WTC11 (cell line): Measurements from ENCODE around the gene UBL7.

Experiments used
- ARID4B ChIP-seq: sonication (generic); formaldehyde crosslinking; IDR thresholded peaks from 2 replicates; pipeline ENCODE4 v1.8.0; 2023; ENCODE audit warnings: missing genetic modification reagents, mild to moderate bottlenecking, borderline replicate concordance
- ATF6 ChIP-seq: sonication (generic); formaldehyde crosslinking; IDR thresholded peaks from 2 replicates; pipeline ENCODE4 v1.8.1; 2023; ENCODE audit warnings: mild to moderate bottlenecking, missing genetic modification reagents
- CBFB ChIP-seq: sonication (generic); formaldehyde crosslinking; IDR thresholded peaks from 2 replicates; pipeline ENCODE4 v1.8.1; 2022; ENCODE audit warnings: mild to moderate bottlenecking, low read depth, missing genetic modification reagents
- CREM ChIP-seq: sonication (generic); formaldehyde crosslinking; IDR thresholded peaks from 2 replicates; pipeline ENCODE4 v1.8.1; 2022; ENCODE audit warnings: mild to moderate bottlenecking, missing genetic modification reagents, moderate library complexity
- CTCF ChIP-seq: fragments of 200-600 bp; IDR thresholded peaks from 2 replicates; pipeline ENCODE4 v1.8.0; 2022; ENCODE audit warnings: antibody characterized with exemption
- FOXP1 ChIP-seq: sonication (generic); formaldehyde crosslinking; IDR thresholded peaks from 2 replicates; pipeline ENCODE4 v1.8.0; 2022; ENCODE audit warnings: missing genetic modification reagents, mild to moderate bottlenecking, moderate library complexity, borderline replicate concordance
- KAT7 ChIP-seq: sonication (generic); formaldehyde crosslinking; IDR thresholded peaks from 2 replicates; pipeline ENCODE4 v1.8.1; 2023; ENCODE audit warnings: missing genetic modification reagents, mild to moderate bottlenecking, borderline replicate concordance
- NFYB ChIP-seq: sonication (generic); formaldehyde crosslinking; conservative IDR thresholded peaks from 2 replicates; pipeline ENCODE4 v1.8.0; 2022; ENCODE audit warnings: low read depth, missing genetic modification reagents
- NR1H2 ChIP-seq: sonication (generic); formaldehyde crosslinking; IDR thresholded peaks from 2 replicates; pipeline ENCODE4 v1.9.0; 2021; ENCODE audit warnings: mild to moderate bottlenecking, moderate library complexity, missing genetic modification reagents
- PRDM15 ChIP-seq: sonication (generic); formaldehyde crosslinking; IDR thresholded peaks from 2 replicates; pipeline ENCODE4 v1.8.0; 2022; ENCODE audit warnings: missing genetic modification reagents
- PREB ChIP-seq: sonication (generic); formaldehyde crosslinking; IDR thresholded peaks from 2 replicates; pipeline ENCODE4 v1.8.1; 2022; ENCODE audit warnings: mild to moderate bottlenecking, missing genetic modification reagents, moderate library complexity, borderline replicate concordance
- ZBTB21 ChIP-seq: sonication (generic); formaldehyde crosslinking; IDR thresholded peaks from 2 replicates; pipeline ENCODE4 v1.8.1; 2023; ENCODE audit warnings: mild to moderate bottlenecking, missing genetic modification reagents, borderline replicate concordance

- TF ChIP-seq CTCF: no peak
- TF ChIP-seq PREB (CRISPR knock-in tag): no peak
- no peak for TF ChIP-seq NR1H2 (CRISPR knock-in tag)
- TF ChIP-seq CBFB (CRISPR knock-in tag): no peak
- TF ChIP-seq KAT7 (CRISPR knock-in tag): no peak
- no peak for TF ChIP-seq ARID4B (CRISPR knock-in tag)
- no peak for TF ChIP-seq PRDM15 (CRISPR knock-in tag)
- TF ChIP-seq CREM: no peak
- TF ChIP-seq ATF6: no peak
- TF ChIP-seq ZBTB21 (CRISPR knock-in tag): no peak
- TF ChIP-seq FOXP1 (CRISPR knock-in tag): no peak
- TF ChIP-seq NFYB (CRISPR knock-in tag): no peak
These were observed 58.6 kb downstream of the UBL7 start for GRCh38 chr15:74402337-74402841.
